Lower lobe of right lung (tissue), 2 donors: ENCODE results near the gene KIAA1614. TPM values are rescaled to one million over a fixed set of nuclear protein-coding genes. Genes with fewer than 3 reads are reported as not detected.
"Not testable (repeated sequence)": the region's sequence is repeated elsewhere in the genome, so short reads cannot be mapped to it uniquely, and the experiment has no call there.

Source experiments
- ATAC-seq, 2 donors: fragments of 200-7000 bp; cut with Tn5 transposase; one replicate each; pipeline ENCODE4 v1.9.1; 2020 to 2022; ENCODE audit warnings: mild to moderate bottlenecking in 2 of 2, moderate library complexity in 2 of 2
- DNase-seq: peaks from one replicate; pipeline ENCODE4 v3.0.0-alpha.2; 2020
- H3K27ac ChIP-seq: fragments of 200-600 bp; one replicate; pipeline ENCODE4 v1.8.0; 2022
- H3K27me3 ChIP-seq: fragments of 200-600 bp; one replicate; pipeline ENCODE4 v1.8.0; 2022; ENCODE audit warnings: low read depth
- H3K36me3 ChIP-seq: fragments of 200-600 bp; one replicate; pipeline ENCODE4 v1.8.0; 2022; ENCODE audit warnings: mild to moderate bottlenecking
- H3K4me1 ChIP-seq: fragments of 200-600 bp; one replicate; pipeline ENCODE4 v1.8.0; 2022
- H3K4me3 ChIP-seq: fragments of 200-600 bp; one replicate; pipeline ENCODE4 v1.8.0; 2022; ENCODE audit warnings: mild to moderate bottlenecking
- H3K9me3 ChIP-seq: fragments of 200-600 bp; one replicate; pipeline ENCODE4 v1.8.0; 2022
- CTCF ChIP-seq: fragments of 200-600 bp; IDR thresholded peaks from one replicate; pipeline ENCODE4 v1.8.0; 2022; ENCODE audit warnings: antibody characterized with exemption, mild to moderate bottlenecking
- intact Hi-C: fragments of 100-400 bp; cut with DNase I; formaldehyde crosslinking; loops from one replicate; pipeline ENCODE4 v1.11.0; 2022
- total RNA-seq: library from RNA; stranded (reverse); fragmentation: NEBNext Ultra II Directional; extraction: Animal tissue kit (Norgen Biotek cat#: 25700); gene quantifications from one replicate; pipeline ENCODE4 v1.2.1, GENCODE V29; 2021
- donor health status: DM: no; HTN: yes; CAD: no; lungs with severe emphysema.

The KIAA1614 gene
- total RNA-seq, 1 donor from 2014 or later: 4.1 TPM

GRCh38 chr1:180954801-180955165, 42.1 kb downstream of the KIAA1614 start:
- no peak overlapping the region for H3K27ac ChIP-seq
- no peak for TF ChIP-seq CTCF

GRCh38 chr1:180956028-180956640, 43.4 kb downstream of the KIAA1614 start:
- no peak for TF ChIP-seq CTCF

More at GRCh38 chr1:180954801-180955165, 42.1 kb downstream of the KIAA1614 start:
- H3K4me3 ChIP-seq: no peak overlapping the region
- no peaks in the 10 kb centered on the region for H3K27me3 ChIP-seq
- H3K9me3 ChIP-seq: no peaks in the 10 kb centered on the region
- H3K36me3 ChIP-seq: peaks cover 25% of the 10 kb centered on the region
- ATAC-seq: no peak
- H3K4me1 ChIP-seq: peaks cover 5% of the 10 kb centered on the region
- intact Hi-C loops: no loop called here
- DNase-seq: no peak

GRCh38 chr1:180959620-180960019, 46.9 kb downstream of the KIAA1614 start:
- H3K36me3 ChIP-seq: peaks cover 29% of the 10 kb centered on the region
- H3K27me3 ChIP-seq, ATAC-seq, H3K9me3 ChIP-seq, H3K4me1 ChIP-seq, H3K4me3 ChIP-seq, H3K27ac ChIP-seq, DNase-seq, intact Hi-C loops: not testable (repeated sequence)

More at GRCh38 chr1:180956028-180956640, 43.4 kb downstream of the KIAA1614 start:
- peaks cover 25% of the 10 kb centered on the region for H3K36me3 ChIP-seq
- no peak overlapping the region for H3K4me3 ChIP-seq
- DNase-seq (no peak), ATAC-seq (no peak)
- H3K9me3 ChIP-seq: no peaks in the 10 kb centered on the region
- intact Hi-C loops: no loop called here
- H3K4me1 ChIP-seq: peaks cover 5% of the 10 kb centered on the region
- no peak overlapping the region for H3K27ac ChIP-seq
- no peaks in the 10 kb centered on the region for H3K27me3 ChIP-seq

DNA sequence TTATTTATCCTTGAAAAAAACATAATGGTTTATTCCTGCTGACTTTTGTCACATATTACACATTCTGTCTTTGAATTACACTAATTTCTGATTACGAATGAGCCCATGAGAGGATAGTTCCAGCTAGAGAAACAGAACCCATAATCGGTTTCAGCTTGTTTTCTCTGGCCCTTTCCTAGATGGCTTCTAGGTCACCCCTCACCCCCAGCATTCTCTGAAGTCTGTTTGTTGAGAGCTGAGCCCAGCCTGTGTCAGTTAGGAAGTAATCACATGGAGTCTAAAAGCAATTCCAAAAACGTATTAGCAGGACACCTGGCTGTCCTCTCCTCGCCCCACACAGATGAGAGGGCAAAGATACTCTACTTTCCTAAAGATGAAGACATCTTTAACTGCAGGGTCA, 48.9 kb downstream of the KIAA1614 start:
- ATAC-seq (no peak), DNase-seq (no peak)
- Histone ChIP-seq H3K27ac (no peak overlapping the region), H3K9me3 (no peaks in the 10 kb centered on the region), H3K36me3 (peaks cover 39% of the 10 kb centered on the region), H3K4me3 (no peak overlapping the region), H3K4me1 (no peaks in the 10 kb centered on the region), H3K27me3 (no peaks in the 10 kb centered on the region)
- TF ChIP-seq CTCF: no peak
- intact Hi-C loops: no loop called here

DNA sequence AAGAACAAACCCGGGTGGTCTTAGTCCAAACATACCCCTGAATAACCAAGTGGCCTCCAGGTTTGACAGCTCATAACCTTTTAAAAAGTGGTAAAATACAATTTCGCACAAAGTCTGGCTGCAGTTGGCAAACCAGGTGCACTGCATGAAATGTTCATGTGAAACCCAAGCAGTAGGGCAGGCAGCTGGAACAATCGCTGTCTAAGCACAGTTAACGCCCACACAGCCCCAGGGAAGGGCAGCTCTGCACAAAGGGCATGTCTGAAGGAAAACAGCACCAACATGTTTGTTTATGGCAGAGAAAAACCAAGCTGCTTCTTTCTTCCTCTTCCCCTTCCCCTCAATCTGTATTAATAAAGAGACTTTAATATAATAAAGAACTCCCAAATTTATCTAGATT, 49.5 kb downstream of the KIAA1614 start:
- DNase-seq (no peak), ATAC-seq (peak in 1 of 2 donors; percentile 45)
- H3K27me3 ChIP-seq: no peaks in the 10 kb centered on the region
- H3K27ac ChIP-seq: no peak overlapping the region
- intact Hi-C loops: no loop called here
- TF ChIP-seq CTCF: no peak
- no peak overlapping the region for H3K4me3 ChIP-seq
- H3K36me3 ChIP-seq: peaks cover 45% of the 10 kb centered on the region
- no peaks in the 10 kb centered on the region for H3K9me3 ChIP-seq
- no peaks in the 10 kb centered on the region for H3K4me1 ChIP-seq

GRCh38 chr1:180964056-180964455, 51.4 kb downstream of the KIAA1614 start:
- intact Hi-C loops: no loop called here
- H3K27ac ChIP-seq: no peak overlapping the region
- H3K4me1 ChIP-seq: no peaks in the 10 kb centered on the region
- peaks cover 47% of the 10 kb centered on the region for H3K36me3 ChIP-seq
- H3K9me3 ChIP-seq: no peaks in the 10 kb centered on the region
- no peak for ATAC-seq
- no peak for TF ChIP-seq CTCF
- no peak for DNase-seq
- no peaks in the 10 kb centered on the region for H3K27me3 ChIP-seq
- H3K4me3 ChIP-seq: no peak overlapping the region
